Transverse colon (tissue), 4 donors: ENCODE measurements around the gene C1QTNF2. TPM values are rescaled to one million over a fixed set of nuclear protein-coding genes. Genes with fewer than 3 reads are reported as not detected.
"Not testable (repeated sequence)": the region's sequence is repeated elsewhere in the genome, so short reads cannot be mapped to it uniquely, and the experiment has no call there.

ENCODE experiments used
- DNase-seq: peaks from one replicate; pipeline ENCODE4 v3.0.0-alpha.2; 2019
- H3K27ac ChIP-seq, 4 donors: fragments of 200-600 bp; sonication (generic); 2 replicates each; pipeline ENCODE4 v1.5.1; 2016 to 2018; ENCODE audit warnings: inconsistent platforms in 4 of 4
- H3K27me3 ChIP-seq: fragments of 200-600 bp; sonication (generic); 2 replicates; pipeline ENCODE4 v1.5.1; 2017; ENCODE audit warnings: inconsistent platforms
- H3K36me3 ChIP-seq, 4 donors: fragments of 200-600 bp; sonication (generic); 2 replicates each; pipeline ENCODE4 v1.5.1; 2017 to 2019; ENCODE audit warnings: inconsistent platforms in 4 of 4
- H3K4me1 ChIP-seq, 4 donors: fragments of 200-600 bp; sonication (generic); 2 replicates each; pipeline ENCODE4 v1.5.1; 2017 to 2020; ENCODE audit warnings: inconsistent platforms in 4 of 4
- H3K4me3 ChIP-seq, 4 donors: fragments of 200-600 bp; sonication (generic); 1 replicate in 1 of 4; 2 replicates in 3 of 4; pipeline versions ENCODE4 v1.5.1 to v1.6.1; 2017 to 2019; ENCODE audit warnings: inconsistent platforms in 4 of 4
- H3K9me3 ChIP-seq, 2 donors: fragments of 200-600 bp; sonication (generic); 2 replicates each; pipeline ENCODE4 v1.5.1; 2017 to 2019; ENCODE audit warnings: inconsistent platforms in 2 of 2
- EP300 ChIP-seq: sonication (generic); formaldehyde crosslinking; IDR thresholded peaks from one replicate; pipeline ENCODE4 v1.6.1; 2017; ENCODE audit warnings: antibody characterized with exemption, low read depth
- POLR2A ChIP-seq: fragments of 450-650 bp; IDR thresholded peaks from one replicate; pipeline ENCODE4 v1.6.1; 2016; ENCODE audit warnings: antibody characterized with exemption, mild to moderate bottlenecking, moderate library complexity
- POLR2AphosphoS5 ChIP-seq, 3 donors: sonication (generic); formaldehyde crosslinking; IDR thresholded peaks; one replicate each; pipeline ENCODE4 v1.6.1; 2016; ENCODE audit warnings: antibody characterized with exemption in 3 of 3
- WGBS, 2 donors: methylation state at CpG; one replicate each; pipeline ENCODE4 v1.1.5; 2018; ENCODE audit warnings: low coverage in 1 of 2; 5-methylcytosine and 5-hydroxymethylcytosine counted together
- in situ Hi-C, 4 donors: fragments of 200-750 bp; cut with MboI; loops; one replicate each; pipeline versions ENCODE4 v1.15.0 to v1.15.1; 2017; ENCODE audit warnings: low sequenced_read_pairs in 3 of 4, low pct_ligation_motif_present in 1 of 4, low pct_unique_long_range_greater_than_20kb in 1 of 4
- intact Hi-C: fragments of 100-400 bp; cut with DNase I; formaldehyde crosslinking; loops from one replicate; pipeline ENCODE4 v1.15.1; 2023; ENCODE audit warnings: low total_unique reads
- total RNA-seq, 4 donors: library from RNA; depleted of rRNA; stranded (reverse); fragments of >200 nt; gene quantifications; one replicate each; pipeline ENCODE4 v1.1.0, GENCODE V29; 2016
- TF ChIP-seq, protein P1 (sequence below), 5 experiments: fragments of 200-600 bp in 3 of 5; fragments of 450-650 bp in 2 of 5; sonication (generic) in 3 of 5; IDR thresholded peaks; 1 replicate in 2 of 5; 2 replicates in 3 of 5; pipeline ENCODE4 v1.5.1; 2016 to 2017; ENCODE audit warnings: antibody characterized with exemption in 5 of 5, inconsistent platforms in 3 of 5, mild to moderate bottlenecking in 2 of 5, moderate library complexity in 1 of 5

C1QTNF2 gene
- total RNA-seq, 4 donors from 2014 or later: 0.41 to 2.2 (median 0.79) TPM; not detected in 1

DNA sequence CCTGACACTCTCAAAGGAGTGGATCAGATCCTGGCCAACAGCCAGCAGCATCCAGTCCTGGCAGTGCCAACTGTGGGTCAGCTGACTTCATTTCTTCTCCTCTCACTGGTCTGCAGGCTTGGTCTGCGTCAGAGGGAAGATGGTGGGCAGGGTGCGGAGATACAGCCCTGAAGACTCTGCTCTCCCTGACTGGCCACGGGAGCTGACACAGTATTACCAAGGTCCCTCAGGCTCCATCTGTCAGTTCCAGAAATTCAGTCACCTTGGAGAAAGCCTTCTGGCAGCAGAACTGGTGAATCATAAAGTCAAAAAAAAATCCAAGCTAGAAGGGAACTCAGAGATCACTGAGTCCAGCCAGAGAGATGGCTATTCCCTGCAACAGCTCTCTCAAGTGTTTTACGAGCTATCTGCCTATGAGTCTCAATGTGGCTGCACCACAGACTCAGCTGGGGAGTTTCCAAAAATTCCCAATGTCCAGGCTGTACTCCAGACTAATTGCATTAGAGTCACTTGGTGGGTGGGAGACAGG is 27.9 kb downstream of the C1QTNF2 start:
- Histone ChIP-seq H3K27ac (no peak overlapping the region), H3K9me3 (no peaks in the 10 kb centered on the region), H3K4me3 (no peak overlapping the region), H3K4me1 (peaks cover 0 to 8% (median 0%) of the 10 kb centered on the region in 4 donors), H3K36me3 (no peaks in the 10 kb centered on the region), H3K27me3 (no peaks in the 10 kb centered on the region)
- TF ChIP-seq POLR2AphosphoS5 (IDR thresholded peaks at IDR 0.05) (no peak), EP300 (no peak)
- TF ChIP-seq, protein P1, sequence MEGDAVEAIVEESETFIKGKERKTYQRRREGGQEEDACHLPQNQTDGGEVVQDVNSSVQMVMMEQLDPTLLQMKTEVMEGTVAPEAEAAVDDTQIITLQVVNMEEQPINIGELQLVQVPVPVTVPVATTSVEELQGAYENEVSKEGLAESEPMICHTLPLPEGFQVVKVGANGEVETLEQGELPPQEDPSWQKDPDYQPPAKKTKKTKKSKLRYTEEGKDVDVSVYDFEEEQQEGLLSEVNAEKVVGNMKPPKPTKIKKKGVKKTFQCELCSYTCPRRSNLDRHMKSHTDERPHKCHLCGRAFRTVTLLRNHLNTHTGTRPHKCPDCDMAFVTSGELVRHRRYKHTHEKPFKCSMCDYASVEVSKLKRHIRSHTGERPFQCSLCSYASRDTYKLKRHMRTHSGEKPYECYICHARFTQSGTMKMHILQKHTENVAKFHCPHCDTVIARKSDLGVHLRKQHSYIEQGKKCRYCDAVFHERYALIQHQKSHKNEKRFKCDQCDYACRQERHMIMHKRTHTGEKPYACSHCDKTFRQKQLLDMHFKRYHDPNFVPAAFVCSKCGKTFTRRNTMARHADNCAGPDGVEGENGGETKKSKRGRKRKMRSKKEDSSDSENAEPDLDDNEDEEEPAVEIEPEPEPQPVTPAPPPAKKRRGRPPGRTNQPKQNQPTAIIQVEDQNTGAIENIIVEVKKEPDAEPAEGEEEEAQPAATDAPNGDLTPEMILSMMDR (IDR thresholded peaks at IDR 0.05): no peak
- 83 to 85% methylated on average over 1 to 4 of the region's 4 CpGs for WGBS, 2 donors
- intact Hi-C loops: no loop called here
- in situ Hi-C loops: loop anchor here (5.0 to 25.0 kb wide), 5 partner anchors 138 to 330 kb away; partner anchors contain the start of gene TTC1 (in 1 of the 4)
- DNase-seq: no peak

DNA sequence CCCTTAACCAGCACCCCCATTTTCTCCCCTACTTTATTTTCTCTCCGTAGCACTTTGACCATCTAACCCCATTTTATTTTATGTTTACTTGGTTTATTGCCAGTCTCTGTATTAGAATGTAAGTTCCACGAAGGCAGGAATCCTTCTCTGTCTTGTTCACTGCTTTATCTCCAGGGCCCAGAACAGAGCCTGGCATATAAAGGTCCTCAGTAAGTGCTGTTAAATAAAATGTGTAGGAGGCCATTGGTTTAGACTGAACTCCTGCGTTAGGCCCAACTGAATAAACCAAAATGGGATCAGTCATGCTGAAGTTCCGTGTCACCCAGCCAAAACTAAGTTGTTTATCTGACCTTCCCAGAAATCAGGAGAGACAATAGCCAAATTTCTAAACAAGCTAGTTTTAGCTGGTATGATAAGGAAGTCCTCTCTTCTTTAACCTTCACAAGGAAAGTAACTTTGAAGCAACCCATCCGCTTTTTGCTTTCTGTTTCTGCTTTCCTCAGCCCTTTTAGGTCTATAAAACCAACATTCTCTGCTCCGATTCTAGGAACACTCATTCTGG is 29.0 kb downstream of the C1QTNF2 start:
- no peak overlapping the region for H3K27ac ChIP-seq
- H3K4me3 ChIP-seq: no peak overlapping the region
- 46 to 68% methylated on average over 6 of the region's 6 CpGs for WGBS, 2 donors
- no peaks in the 10 kb centered on the region for H3K9me3 ChIP-seq
- in situ Hi-C loops (loop anchor here (5.0 to 25.0 kb wide), 5 partner anchors 137 to 329 kb away; partner anchors contain the start of gene TTC1 (in 1 of the 4)), intact Hi-C loops (no loop called here)
- H3K36me3 ChIP-seq: no peaks in the 10 kb centered on the region
- peaks cover 0 to 8% (median 0%) of the 10 kb centered on the region in 4 donors for H3K4me1 ChIP-seq
- H3K27me3 ChIP-seq: no peaks in the 10 kb centered on the region
- no peak for TF ChIP-seq POLR2AphosphoS5 (IDR thresholded peaks at IDR 0.05)
- TF ChIP-seq, protein P1 (IDR thresholded peaks at IDR 0.05): no peak
- no peak for TF ChIP-seq POLR2A
- no peak for TF ChIP-seq EP300
- DNase-seq: no peak

DNA sequence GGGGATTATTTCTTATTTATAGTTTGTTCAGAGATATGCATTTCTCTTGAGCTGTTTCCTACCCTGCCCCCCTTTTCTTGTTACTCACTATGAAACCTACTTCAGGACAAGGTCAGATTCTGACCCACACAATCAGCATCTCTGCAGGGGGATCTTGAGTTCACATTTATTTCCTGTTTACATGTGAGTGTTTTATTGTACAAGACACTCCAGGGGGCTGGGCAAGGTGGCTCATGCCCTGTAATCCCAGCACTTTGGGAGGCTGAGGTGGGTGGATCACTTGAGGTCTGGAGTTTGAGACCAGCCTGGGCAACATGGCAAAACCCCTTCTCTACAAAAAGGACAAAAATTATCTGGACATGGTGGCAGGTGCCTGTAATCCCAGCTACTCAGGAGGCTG is 29.9 kb downstream of the C1QTNF2 start:
- H3K9me3 ChIP-seq, intact Hi-C loops, H3K27ac ChIP-seq, H3K27me3 ChIP-seq, H3K4me3 ChIP-seq, H3K36me3 ChIP-seq, H3K4me1 ChIP-seq, DNase-seq: not testable (repeated sequence)
- in situ Hi-C loops: loop anchor here (5.0 to 25.0 kb wide), 5 partner anchors 136 to 328 kb away; partner anchors contain the start of gene TTC1 (in 1 of the 4)

DNA sequence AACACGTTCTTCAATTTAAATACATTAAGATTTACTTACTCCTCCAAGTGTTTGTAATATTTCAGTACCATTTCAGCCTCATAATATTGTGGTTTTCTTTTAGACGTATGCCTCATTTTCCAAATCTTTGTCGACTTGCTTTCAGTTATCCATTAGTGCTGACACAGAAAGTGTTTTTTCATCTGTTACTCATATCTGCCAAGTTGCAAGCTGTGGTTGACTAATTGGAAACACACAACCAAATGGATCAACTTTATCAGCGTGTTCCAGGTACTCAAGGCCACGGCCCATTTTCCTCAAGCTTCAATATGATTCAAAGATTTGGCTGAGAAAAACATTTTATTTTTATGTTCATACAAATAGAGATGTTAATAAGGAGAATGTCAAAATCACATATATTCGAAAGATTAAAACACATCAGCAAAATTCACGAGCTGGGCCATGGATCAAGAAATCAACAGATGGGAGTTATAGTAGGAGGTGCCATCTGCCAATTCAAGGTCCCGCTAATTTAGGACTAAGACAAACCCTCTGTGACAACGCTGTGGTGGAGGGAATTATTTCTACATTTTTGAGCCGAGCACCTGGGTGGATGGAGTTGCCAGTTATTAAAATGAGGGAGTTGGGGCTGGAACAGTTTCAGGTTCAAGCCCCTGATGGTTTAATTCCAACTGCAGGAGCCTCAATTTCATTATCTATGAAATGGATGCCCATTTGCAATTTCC is 30.9 kb downstream of the C1QTNF2 start:
- H3K4me1 ChIP-seq: peaks cover 0 to 4% (median 0%) of the 10 kb centered on the region in 4 donors
- intact Hi-C loops: no loop called here
- 80 to 83% methylated on average over 10 of the region's 10 CpGs for WGBS, 2 donors
- TF ChIP-seq, protein P1 (IDR thresholded peaks at IDR 0.05): no peak
- TF ChIP-seq POLR2A (no peak), POLR2AphosphoS5 (IDR thresholded peaks at IDR 0.05) (no peak), EP300 (no peak)
- no peak overlapping the region for H3K27ac ChIP-seq
- H3K27me3 ChIP-seq: no peaks in the 10 kb centered on the region
- in situ Hi-C loops: loop anchor here (5.0 to 25.0 kb wide), 5 partner anchors 135 to 327 kb away; partner anchors contain the start of gene TTC1 (in 1 of the 4)
- no peak overlapping the region for H3K4me3 ChIP-seq
- no peak for DNase-seq
- no peaks in the 10 kb centered on the region for H3K9me3 ChIP-seq
- H3K36me3 ChIP-seq: no peaks in the 10 kb centered on the region

DNA sequence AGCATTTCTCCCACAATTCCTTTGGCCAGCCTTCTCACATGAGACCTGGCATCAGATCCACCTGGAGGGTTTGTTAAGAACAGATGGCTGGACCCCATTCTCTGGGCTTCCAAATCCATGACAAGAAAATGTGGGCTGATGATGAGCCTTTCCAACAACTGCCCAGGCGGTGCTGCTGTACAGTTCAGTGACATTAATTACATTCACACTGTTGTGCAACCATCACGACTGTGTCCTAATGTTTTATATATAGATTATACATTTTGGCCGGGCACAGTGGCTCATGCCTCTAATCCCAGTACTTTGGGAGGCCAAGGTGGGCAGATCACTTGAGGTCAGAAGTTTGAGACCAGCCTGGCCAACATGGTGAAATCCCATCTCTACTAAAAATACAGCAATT is 35.7 kb downstream of the C1QTNF2 start:
- H3K27me3 ChIP-seq, H3K36me3 ChIP-seq, DNase-seq, H3K4me1 ChIP-seq, H3K4me3 ChIP-seq, intact Hi-C loops, H3K27ac ChIP-seq, H3K9me3 ChIP-seq: not testable (repeated sequence)
- WGBS, 2 donors: 84 to 89% methylated on average over 3 of the region's 3 CpGs
- in situ Hi-C loops: loop anchor here in 1 of 4 donors (25.0 kb wide), 1 partner anchor 322 kb away; the partner anchor contains the start of gene TTC1
